Stimulated activated CD8-positive, alpha-beta memory T cell treated with anti-CD3 and anti-CD28 coated beads, Interleukin-12 subunit alpha, Interleukin-12 subunit beta, amount 100 ng/mL, for 24 hours (primary cell): ENCODE data around the gene WSB1.
"Not testable (repeated sequence)": the region's sequence is repeated elsewhere in the genome, so short reads cannot be mapped to it uniquely, and the experiment has no call there.

Experiments used
- DNase-seq: peaks from one replicate; pipeline ENCODE4 v3.0.0-alpha.2; 2020; ENCODE audit errors: extremely low read depth

Gene WSB1

DNA sequence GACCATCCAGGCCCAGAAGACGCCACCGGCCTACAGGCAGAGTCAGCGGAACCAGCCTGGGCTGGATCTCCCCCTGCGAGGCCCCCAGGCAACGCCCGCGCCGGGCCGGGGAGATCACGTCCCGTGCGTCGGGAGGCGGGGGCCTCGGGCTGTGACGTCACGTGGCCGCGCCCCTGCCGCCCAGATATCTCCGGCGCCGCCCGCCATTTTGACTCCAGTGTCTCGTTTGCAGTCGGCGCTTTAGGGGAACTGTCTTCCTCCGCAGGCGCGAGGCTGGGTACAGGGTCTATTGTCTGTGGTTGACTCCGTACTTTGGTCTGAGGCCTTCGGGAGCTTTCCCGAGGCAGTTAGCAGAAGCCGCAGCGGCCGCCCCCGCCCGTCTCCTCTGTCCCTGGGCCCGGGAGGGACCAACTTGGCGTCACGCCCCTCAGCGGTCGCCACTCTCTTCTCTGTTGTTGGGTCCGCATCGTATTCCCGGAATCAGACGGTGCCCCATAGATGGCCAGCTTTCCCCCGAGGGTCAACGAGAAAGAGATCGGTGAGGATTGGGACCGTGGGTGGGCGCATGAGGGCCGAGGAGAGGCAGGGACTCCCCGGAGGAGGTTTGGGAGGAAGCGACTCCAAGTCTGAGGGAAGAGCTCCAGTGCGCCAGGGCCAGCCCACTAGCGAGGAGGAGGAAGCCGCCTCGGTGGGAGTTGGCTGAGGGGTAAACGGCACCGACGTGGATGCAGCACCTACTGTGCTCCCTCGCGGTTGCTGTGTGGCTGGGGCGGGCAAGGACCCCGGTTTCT, at the start of gene WSB1:
WSB1 (plus strand) TSS at position 217 of the 791 bp plus-strand sequence; CDS start at position 499, 282 bp downstream.
- peak; percentile 81 for DNase-seq

- DNase-seq, result no peak
These were observed 49.3 kb upstream of the WSB1 start for GRCh38 chr17:27244491-27245223.

DNA sequence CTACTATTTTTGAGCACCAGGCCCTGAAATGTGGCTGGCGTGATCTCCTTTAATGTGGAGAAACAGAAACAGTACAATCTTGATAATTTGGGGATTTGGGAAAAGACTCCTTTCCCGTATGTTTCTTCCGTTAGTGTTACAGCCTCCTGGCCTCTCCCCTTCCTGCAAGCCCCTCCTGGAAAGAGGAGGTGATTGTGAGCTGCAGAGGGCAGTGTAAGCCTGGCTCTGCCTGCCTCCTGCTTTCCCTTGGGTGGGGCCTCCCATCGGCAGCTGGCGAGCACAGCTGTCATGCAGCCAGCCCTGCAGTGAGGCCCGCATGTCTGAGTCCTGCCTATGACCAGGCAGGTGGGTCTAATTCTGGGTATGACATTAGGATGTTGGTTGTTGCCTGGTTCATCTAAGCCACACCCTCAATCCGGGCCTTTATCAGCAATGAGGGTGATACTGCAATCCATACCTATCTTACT, 48.7 kb upstream of the WSB1 start:
- DNase-seq, result peak; percentile 3

- no peak for DNase-seq
These were observed 47.4 kb upstream of the WSB1 start for GRCh38 chr17:27246537-27246936.

- DNase-seq, result no peak
These were observed 46.6 kb upstream of the WSB1 start for GRCh38 chr17:27247071-27247957.

DNA sequence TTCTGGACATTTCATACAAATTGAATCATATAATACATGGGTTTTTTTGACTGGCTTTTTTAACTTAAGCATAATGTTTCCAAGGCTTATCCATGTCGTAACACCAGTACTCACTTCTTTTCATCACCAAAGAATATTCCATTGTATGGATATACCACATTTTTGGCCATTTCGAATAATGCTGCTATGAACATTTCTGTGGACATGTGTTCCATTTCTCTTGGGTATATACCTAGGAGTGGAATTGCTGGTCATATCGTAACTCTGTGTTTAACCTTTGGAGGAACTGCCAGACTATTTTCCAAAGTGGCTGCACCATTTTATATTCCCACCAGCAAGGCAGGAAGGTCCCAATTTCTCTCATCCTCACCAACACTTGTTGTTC, 46.0 kb upstream of the WSB1 start:
- no peak for DNase-seq

DNA sequence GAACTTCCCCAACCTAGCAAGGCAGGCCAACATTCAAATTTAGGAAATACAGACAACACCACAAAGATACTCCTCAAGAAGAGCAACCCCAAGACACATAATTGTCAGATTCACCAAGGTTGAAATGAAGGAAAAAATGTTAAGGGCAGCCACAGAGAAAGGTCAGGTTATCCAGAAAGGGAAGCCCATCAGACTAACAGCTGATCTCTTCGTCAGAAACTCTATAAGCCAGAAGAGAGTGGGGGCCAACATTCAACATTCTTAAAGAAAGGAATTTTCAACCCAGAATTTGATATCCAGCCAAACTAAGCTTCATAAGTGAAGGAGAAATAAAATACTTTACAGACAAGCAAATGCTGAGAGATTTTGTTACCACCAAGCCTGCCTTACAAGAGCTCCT, 43.1 kb upstream of the WSB1 start:
- not testable (repeated sequence) for DNase-seq

- not testable (repeated sequence) for DNase-seq
These were observed 39.1 kb upstream of the WSB1 start for GRCh38 chr17:27254802-27255201.

- DNase-seq, result no peak
These were observed 37.5 kb upstream of the WSB1 start for GRCh38 chr17:27256225-27257030.

DNA sequence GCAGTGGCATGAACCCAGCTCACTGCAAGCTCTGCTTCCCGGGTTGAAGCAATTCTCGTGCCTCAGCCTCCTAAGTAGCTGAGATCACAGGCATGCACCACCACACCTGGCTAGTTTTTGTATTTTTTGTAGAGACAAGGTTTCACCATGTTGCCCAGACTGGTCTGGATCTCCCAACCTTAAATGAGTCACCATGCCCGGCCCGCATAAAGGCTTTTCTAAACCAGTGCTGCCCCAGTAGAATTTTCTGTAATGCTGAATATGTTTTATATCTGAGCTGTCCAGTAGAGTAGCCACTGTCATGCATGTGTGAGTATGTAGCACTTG, 36.9 kb upstream of the WSB1 start:
- no peak for DNase-seq

GRCh38 chr17:27259356-27259755, 34.6 kb upstream of the WSB1 start:
- no peak for DNase-seq

DNA sequence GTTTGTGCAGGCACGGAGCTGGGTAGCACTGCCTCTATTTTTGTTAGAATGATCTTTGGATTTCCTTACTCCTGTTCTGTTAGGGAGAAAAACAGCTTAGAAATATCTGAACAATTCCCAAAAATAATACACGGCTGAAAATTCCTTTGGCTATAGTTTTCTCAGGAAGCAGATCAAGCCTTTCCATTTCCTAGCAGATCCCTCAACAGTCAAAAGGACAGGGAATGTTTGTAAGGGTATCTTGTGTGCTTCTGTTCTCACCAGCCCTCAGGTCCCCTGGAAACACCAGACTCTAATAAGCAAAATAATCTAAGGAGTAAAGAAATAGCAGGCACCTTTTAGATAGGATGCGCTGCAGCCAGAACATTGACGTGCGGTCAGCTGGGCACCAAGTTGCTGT, 30.5 kb upstream of the WSB1 start:
- DNase-seq, result no peak

DNA sequence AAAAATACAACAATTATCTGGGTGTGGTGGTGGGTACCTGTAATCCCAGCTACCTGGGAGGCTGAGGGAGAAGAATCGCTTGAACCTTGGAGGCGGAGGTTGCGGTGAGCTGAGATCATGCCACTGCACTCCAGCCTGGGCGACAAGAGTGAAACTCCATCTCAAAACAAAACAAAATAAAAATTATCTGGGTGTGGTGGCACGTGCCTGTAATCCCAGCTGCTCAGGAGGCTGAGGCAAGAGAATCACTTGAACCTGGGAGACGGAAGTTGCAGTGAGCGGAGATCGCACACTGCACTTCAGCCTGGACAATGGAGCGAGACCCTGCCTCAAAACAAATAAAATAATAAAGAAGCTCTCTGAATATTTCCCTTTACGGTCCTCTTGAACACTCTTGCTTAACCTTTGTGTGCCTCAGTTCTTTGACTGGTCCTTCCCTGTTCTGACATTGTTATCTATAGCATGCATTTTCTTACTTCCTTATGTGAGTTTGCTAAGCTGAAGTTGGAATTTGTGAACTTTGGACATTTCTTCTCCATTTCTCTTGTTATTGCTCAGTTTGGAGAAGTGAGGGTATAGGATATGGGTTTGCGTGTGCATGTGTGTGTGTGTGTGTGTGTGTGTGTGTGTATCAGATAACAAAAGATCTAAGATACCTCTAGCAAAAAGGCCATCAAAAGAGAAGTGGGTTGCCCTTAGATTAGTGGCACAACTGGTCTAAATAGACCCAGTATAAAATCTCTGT, 29.7 kb upstream of the WSB1 start:
- DNase-seq, result no peak

DNA sequence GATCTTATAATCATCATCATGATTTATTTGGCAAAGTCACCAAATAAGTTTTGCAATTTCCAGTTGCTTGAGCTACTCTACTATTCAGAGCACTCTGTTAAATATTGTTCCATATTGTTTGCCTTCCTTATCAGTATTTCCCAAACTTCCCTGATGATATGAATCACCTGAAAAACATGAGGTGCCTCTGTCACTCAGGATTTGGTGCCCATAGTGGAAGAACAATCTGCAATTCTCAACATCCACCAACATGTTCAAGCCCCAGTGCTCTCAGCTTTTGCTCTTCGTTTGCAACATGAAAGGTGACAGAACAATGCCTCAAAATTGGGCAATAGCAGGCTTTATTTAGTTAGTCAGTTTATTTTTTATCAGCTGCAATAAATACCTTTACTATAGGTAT, 28.6 kb upstream of the WSB1 start:
- no peak for DNase-seq

DNA sequence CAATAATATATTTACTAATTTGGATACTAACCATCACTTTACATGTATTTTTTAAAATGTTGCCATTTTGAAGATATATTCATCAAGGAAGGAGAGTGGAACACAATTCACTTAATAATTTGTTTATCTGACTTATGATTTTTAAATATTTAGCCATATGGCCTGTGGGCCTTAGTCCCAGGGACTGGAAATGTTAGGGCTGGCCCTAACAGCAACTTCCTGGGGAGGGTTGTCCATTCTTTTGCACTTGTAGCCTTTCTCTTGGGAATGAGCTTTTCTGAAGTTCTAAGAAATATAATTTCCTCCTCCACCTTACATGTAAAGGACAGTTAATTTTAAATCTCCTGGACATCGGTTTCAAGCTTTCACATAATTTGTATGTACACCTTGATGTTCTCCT, 27.7 kb upstream of the WSB1 start:
- DNase-seq, result no peak

- no peak for DNase-seq
These were observed 25.4 kb upstream of the WSB1 start for GRCh38 chr17:27268394-27269085.

DNA sequence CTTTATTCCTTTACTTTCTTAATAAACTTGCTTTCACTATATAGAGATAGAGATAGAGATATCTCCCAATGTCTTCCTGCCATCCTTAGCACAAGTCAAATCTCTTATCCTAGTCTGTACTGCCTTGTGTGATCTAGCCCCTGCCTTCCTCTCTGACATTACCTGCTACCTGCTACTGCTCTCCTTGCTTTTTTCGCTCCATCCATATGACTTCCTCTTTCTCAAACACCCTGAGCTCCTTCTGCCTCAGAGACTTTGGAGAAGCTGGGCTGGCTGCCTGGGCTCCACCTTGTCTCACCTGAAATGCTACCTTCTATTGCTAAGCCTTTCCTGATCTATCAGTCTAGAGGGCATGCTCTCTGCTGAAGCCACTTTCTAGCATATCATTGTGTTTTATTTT, 24.7 kb upstream of the WSB1 start:
- DNase-seq, result no peak

GRCh38 chr17:27269974-27270373, 23.9 kb upstream of the WSB1 start:
- DNase-seq, result no peak

GRCh38 chr17:27276653-27277156, 17.2 kb upstream of the WSB1 start:
- DNase-seq, result no peak

DNA sequence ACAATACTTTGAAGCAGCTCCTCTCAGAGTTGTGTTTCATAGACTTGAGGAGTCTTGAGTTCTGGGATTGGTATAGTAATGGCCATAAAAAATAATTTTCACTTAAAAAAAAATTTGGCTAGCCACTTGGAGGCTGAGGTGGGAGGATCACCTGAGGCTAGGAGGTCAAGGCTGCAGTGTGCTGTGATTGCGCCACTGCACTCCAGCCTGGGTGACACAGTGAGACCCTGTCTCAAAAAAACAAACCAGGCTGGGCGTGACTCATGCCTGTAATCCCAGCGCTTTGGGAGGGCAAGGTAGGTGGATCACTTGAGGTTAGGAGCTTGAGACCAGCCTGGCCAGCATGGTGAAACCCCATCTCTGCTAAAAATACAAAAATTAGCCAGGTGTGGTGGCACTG, 14.8 kb upstream of the WSB1 start:
- not testable (repeated sequence) for DNase-seq
